ENCODE data around the gene MAGI2. TPM values are rescaled to one million over a fixed set of nuclear protein-coding genes. Genes with fewer than 3 reads are reported as not detected.
"Not testable (repeated sequence)": the region's sequence is repeated elsewhere in the genome, so short reads cannot be mapped to it uniquely, and the experiment has no call there.

Gene MAGI2
- polyA plus RNA-seq, 1 experiment: 0.81 TPM

- H3K36me3 ChIP-seq (ENCODE audit: control insufficient read depth, insufficient read depth, low read length): no peaks in the 10 kb centered on the region
- TF ChIP-seq, protein P1, sequence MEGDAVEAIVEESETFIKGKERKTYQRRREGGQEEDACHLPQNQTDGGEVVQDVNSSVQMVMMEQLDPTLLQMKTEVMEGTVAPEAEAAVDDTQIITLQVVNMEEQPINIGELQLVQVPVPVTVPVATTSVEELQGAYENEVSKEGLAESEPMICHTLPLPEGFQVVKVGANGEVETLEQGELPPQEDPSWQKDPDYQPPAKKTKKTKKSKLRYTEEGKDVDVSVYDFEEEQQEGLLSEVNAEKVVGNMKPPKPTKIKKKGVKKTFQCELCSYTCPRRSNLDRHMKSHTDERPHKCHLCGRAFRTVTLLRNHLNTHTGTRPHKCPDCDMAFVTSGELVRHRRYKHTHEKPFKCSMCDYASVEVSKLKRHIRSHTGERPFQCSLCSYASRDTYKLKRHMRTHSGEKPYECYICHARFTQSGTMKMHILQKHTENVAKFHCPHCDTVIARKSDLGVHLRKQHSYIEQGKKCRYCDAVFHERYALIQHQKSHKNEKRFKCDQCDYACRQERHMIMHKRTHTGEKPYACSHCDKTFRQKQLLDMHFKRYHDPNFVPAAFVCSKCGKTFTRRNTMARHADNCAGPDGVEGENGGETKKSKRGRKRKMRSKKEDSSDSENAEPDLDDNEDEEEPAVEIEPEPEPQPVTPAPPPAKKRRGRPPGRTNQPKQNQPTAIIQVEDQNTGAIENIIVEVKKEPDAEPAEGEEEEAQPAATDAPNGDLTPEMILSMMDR (IDR thresholded peaks at IDR 0.05; ENCODE audit: insufficient read depth, low read depth, low read length): no peak
- CTCF ChIA-PET: interaction anchor here (0.7 kb wide), 1 partner anchor 1250 kb away, joined by 3 read pairs; no protein-coding TSS in a partner anchor
- H3K4me3 ChIP-seq (ENCODE audit: low read depth, low read length): no peak overlapping the region
- no peak for DNase-seq (ENCODE audit: low read depth)
- H3K27me3 ChIP-seq (ENCODE audit: control insufficient read depth, insufficient read depth, low read length): no peaks in the 10 kb centered on the region
- POLR2A ChIA-PET: no interaction called here
Measured at GRCh38 chr7:78006063-78006755, 1447.3 kb downstream of the MAGI2 start.

DNA sequence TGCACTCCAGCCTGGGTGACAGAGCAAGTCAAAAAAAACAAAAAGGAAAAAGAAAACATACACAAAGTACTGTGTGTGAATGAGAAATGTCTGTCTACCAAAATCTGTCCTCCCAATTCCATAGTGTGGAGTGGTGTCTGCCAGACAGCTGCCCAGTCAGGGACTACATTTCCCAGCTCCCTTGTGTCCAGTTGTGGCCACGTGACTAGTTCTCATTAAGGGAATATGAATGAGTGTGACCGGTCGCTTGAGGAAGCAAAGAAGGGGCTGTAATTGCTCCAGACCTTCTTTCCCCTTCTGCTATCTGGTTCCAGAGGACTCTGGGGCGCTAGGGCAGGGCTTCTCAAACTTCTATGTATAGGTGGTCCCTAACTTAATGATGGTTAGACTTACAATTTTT is 1450.8 kb downstream of the MAGI2 start:
- TF ChIP-seq, protein P1 (IDR thresholded peaks at IDR 0.05; ENCODE audit: insufficient read depth, low read depth, low read length): no peak
- DNase-seq (ENCODE audit: low read depth): no peak
- Histone ChIP-seq H3K36me3 (ENCODE audit: control insufficient read depth, insufficient read depth, low read length) (no peaks in the 10 kb centered on the region), H3K4me3 (ENCODE audit: low read depth, low read length) (no peak overlapping the region), H3K27me3 (ENCODE audit: control insufficient read depth, insufficient read depth, low read length) (no peaks in the 10 kb centered on the region)
- ChIA-PET POLR2A (no interaction called here), CTCF (interaction anchor here (0.7 to 2.1 kb wide), 3 partner anchors 11 to 323 kb away, joined by 4 read pairs; no protein-coding TSS in a partner anchor)

DNA sequence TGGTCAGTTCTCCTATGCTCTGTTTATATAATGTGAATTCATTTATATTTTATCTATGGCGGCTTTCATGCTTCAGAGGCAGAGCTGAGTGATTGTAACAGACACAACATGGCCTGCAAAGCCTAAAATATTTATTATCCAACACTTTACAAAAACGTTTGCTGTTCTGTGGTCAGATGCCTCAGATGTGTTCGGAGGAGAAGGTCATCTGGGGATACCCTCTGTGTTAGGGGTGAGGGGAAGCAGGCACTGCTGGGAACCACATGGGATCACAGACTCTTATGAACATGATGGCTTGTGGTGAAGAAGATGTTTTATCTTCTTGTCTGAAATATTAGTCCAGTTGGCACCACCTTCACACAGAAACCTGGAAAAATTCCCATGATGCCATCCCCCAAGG is 1451.4 kb downstream of the MAGI2 start:
- no peaks in the 10 kb centered on the region for H3K36me3 ChIP-seq (ENCODE audit: control insufficient read depth, insufficient read depth, low read length)
- H3K4me3 ChIP-seq (ENCODE audit: low read depth, low read length): no peak overlapping the region
- ChIA-PET POLR2A (no interaction called here), CTCF (interaction anchor here (1.8 to 2.1 kb wide), 2 partner anchors 12 to 18 kb away, joined by 4 read pairs; no protein-coding TSS in a partner anchor)
- TF ChIP-seq, protein P1 (IDR thresholded peaks at IDR 0.05; ENCODE audit: insufficient read depth, low read depth, low read length): no peak
- DNase-seq (ENCODE audit: low read depth): no peak
- H3K27me3 ChIP-seq (ENCODE audit: control insufficient read depth, insufficient read depth, low read length): no peaks in the 10 kb centered on the region

GRCh38 chr7:77999168-77999567 is 1454.3 kb downstream of the MAGI2 start:
- H3K4me3 ChIP-seq (ENCODE audit: low read depth, low read length); H3K27me3 ChIP-seq (ENCODE audit: control insufficient read depth, insufficient read depth, low read length); DNase-seq (ENCODE audit: low read depth); H3K36me3 ChIP-seq (ENCODE audit: control insufficient read depth, insufficient read depth, low read length); POLR2A ChIA-PET: not testable (repeated sequence)
- CTCF ChIA-PET: interaction anchor here (0.6 kb wide), 1 partner anchor 73 kb away, joined by 3 read pairs; no protein-coding TSS in a partner anchor

GRCh38 chr7:77995717-77996116 is 1457.8 kb downstream of the MAGI2 start:
- TF ChIP-seq, protein P1 (IDR thresholded peaks at IDR 0.05; ENCODE audit: insufficient read depth, low read depth, low read length): peak; percentile 32; the same call in 1 of the 2 replicates
- no peak for DNase-seq (ENCODE audit: low read depth)
- Histone ChIP-seq H3K36me3 (ENCODE audit: control insufficient read depth, insufficient read depth, low read length) (no peaks in the 10 kb centered on the region), H3K27me3 (ENCODE audit: control insufficient read depth, insufficient read depth, low read length) (no peaks in the 10 kb centered on the region; the same call in none of the 2 replicates), H3K4me3 (ENCODE audit: low read depth, low read length) (no peak overlapping the region)
- ChIA-PET CTCF (interaction anchor here (0.7 kb wide), 1 partner anchor 23 kb away, joined by 3 read pairs; no protein-coding TSS in a partner anchor), POLR2A (no interaction called here)

Measured in BJ (cell line).